GM12891 (cell line): ENCODE measurements around the gene UBE2D4.

Source experiments
- POLR2A ChIP-seq: IDR thresholded peaks from 2 replicates; pipeline ENCODE4 v1.6.1; 2011; ENCODE audit warnings: low read depth, low read length, control low read depth
- POLR2AphosphoS5 ChIP-seq: IDR thresholded peaks from 2 replicates; pipeline ENCODE4 v1.6.1; 2011; ENCODE audit warnings: low read depth, low read length, control low read depth
- SPI1 ChIP-seq: IDR thresholded peaks from 2 replicates; pipeline ENCODE4 v1.6.1; 2011; ENCODE audit warnings: low read depth, low read length, control low read depth

DNA sequence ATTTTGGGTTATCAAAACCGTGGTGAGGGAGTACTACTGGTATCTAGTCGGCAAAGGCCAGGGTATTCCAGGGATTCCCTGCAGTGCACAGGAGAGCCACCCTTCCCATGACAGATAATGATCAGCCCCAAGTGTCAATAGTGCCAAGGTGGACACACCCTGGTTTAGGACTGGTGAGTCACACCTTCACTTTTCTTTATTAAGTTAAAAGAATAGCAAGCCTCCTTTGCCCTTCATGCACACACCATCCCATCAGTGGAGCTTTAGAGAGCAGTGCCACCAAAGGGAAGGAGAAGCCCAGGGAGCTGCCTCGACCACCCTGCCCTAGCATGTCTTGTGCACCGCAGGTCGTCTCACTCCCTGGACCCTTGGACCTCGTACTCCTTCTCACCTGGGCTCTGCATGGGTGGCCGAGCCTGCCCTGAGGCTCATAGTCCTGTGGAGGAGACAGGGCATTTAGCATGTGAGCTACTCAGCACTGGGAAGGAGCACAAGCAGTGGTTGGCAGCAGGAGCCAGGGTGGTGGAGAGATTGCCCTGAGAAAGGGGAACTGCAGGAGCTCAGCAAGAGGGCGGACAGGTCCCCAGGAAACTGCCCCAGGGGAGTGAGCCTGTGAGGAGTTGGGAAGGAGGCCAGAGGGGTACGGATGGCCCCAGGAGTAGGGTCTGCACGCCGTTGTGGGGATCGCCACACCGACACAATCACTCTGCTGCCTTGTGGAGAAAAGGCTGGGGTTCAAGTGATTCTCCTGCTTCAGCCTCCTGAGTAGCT lies 17.4 kb downstream of the UBE2D4 start:
- no peak for TF ChIP-seq POLR2A
- TF ChIP-seq POLR2AphosphoS5: no peak
- TF ChIP-seq SPI1: no peak
